LNCAP (cell line): ENCODE data around the gene MELTF.
A peak's percentile ranks its signal among the peaks of the same experiment; 100 is the strongest.

ENCODE experiments used
- CTCF ChIP-seq: fragments of 450-650 bp; IDR thresholded peaks from 2 replicates; pipeline ENCODE4 v1.5.1; 2017; ENCODE audit warnings: mild to moderate bottlenecking

The MELTF gene

DNA sequence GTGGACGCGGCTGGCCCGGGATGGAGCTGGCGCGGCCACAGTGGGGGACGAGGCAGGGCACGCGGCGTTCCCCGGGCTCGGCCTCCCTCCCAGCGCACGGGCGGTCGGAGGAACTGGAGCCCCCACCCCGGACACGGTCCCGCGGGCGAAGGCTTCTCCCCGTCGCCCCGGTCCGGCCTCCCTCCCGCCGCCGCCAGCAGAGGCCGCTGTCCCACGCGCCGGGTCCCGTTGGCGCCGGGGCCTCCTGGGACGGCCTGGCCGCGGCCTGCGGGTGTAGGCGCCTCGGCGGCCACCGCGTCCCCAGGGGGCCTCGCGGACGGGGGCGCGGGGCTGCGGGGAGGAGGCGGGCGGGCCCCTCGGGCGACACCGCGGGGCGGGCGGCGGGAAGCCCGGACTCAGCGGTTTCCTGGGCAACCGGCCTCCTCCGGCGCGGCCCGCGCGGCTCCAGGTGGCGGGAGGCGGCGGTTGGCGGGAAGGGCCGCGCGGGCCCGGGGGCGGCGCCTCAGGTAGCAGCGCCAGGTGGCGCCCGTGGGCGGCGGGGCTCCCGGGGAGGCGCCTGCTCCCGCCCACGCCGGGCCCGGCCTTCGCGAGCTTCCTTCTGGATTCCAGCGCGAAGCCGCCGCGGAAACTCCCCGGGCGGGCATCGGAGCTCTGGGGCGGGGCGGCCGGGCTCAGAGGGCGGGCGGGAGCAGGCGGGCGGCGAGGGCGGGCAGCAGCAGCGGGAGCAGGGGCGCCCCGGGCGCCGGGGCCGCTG, 26.7 kb downstream of the MELTF start:
- peak; percentile 85 for TF ChIP-seq CTCF

- no peak for TF ChIP-seq CTCF
Observed at GRCh38 chr3:197001972-197002700, 27.5 kb downstream of the MELTF start.

- no peak for TF ChIP-seq CTCF
Observed at GRCh38 chr3:197001106-197001971, 28.3 kb downstream of the MELTF start.

- TF ChIP-seq CTCF, result no peak
Observed at GRCh38 chr3:197000211-197000610, 29.4 kb downstream of the MELTF start.

DNA sequence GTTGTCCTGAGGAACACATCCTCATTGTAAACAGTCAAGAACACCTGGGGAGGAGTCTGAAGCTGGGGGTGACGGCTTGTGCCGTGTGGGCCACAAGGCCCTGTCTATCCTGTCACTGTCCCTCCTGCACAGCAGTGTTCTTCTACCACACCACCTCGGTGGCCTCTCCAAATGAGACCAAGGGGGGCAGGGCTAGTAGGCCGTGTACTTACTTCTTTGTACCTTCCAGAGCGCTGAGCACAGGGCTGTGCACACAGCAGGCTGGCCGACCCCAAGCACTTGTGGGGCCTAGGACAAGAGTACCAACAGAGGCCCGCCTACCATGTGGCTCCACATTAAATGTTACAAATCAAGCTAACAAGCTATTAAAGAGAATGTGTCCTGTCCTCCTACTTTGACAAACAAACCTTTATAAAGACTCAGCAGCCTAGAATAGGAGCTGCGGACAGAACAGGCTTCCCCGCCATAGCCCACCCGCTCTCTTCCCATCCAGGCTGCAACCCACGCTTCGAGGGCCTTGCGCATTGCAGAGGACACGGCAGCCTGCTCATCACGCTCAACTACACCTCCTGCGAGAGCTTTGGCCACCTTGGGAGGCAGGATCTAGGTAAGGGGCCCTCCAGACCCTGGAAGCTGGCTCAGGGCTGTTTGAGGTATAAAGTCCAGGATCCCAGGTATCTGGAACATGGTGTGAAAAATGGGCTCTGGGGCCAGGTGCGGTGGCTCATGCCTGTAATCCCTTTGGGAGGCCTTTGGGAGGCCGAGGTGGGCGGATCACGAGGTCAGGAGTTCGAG, 30.5 kb downstream of the MELTF start:
- TF ChIP-seq CTCF, result no peak

DNA sequence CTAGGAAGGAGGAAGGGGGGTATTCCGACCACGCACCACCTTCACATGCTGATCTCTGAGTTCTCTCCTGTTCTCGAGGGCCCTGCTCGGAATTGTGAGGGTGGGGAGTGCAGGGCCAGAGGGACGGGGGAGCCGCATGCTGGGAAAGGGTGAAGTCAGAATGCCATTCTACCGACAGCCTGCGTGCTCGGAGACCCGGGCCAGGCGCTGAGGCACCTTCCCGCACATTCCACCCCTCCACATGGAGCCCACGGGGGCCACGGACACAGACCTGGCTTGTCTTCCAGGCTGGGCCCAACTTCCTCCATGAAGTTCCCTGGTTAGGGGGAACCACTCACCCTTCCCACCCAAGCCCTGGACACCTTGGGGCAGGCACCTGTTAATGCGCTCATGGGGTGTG, 32.3 kb downstream of the MELTF start:
- TF ChIP-seq CTCF, result no peak
